GM18873 (cell line): ENCODE data around the gene PEF1.
"Not testable (repeated sequence)": the region's sequence is repeated elsewhere in the genome, so short reads cannot be mapped to it uniquely, and the experiment has no call there.

Experiments used
- ATAC-seq: cut with Tn5 transposase; IDR thresholded peaks from one replicate; pipeline ENCODE4 v1.9.1; 2021; ENCODE audit warnings: mild to moderate bottlenecking, moderate library complexity, moderate number of reproducible peaks; ENCODE audit not compliant: unreplicated experiment, low FRiP score

The PEF1 gene

DNA sequence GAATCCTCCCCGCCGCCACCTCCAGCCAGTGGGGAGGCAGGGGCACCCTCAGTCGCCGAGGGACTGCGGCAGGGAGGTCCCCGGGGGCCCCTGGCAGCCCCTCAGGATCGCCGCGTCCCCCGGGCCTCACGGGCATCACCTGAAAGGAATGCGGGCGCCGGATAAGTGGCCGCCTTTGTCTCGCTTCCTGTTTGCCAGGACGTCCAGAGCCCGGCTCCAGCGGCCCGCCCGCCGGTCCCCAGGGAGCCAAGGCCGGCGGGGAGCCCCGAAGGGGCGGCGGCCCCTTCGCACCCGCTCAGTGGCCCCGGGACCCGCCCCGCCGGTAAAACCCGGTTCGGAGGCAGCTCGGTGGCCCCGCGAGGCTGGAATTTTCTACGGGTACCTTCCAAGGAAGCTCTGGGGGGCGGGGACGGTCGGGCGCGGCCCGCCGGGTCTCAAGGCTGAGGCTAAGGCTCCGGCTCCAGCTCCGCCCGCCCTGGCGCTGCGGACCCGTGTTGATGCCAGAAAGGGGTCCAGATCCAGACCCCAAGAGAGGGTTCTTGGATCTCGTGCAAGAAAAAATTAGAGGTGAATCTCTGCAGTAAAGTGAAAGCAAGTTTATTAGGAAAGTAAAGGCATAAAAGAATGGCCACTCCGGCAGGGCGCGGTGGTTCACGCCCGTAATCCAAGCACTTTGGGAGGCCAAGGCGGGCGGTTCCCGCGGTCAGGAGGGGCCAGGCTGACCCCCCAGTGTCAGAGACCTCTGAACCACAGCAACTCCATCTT, 55.7 kb downstream of the PEF1 start:
- no peak for ATAC-seq

DNA sequence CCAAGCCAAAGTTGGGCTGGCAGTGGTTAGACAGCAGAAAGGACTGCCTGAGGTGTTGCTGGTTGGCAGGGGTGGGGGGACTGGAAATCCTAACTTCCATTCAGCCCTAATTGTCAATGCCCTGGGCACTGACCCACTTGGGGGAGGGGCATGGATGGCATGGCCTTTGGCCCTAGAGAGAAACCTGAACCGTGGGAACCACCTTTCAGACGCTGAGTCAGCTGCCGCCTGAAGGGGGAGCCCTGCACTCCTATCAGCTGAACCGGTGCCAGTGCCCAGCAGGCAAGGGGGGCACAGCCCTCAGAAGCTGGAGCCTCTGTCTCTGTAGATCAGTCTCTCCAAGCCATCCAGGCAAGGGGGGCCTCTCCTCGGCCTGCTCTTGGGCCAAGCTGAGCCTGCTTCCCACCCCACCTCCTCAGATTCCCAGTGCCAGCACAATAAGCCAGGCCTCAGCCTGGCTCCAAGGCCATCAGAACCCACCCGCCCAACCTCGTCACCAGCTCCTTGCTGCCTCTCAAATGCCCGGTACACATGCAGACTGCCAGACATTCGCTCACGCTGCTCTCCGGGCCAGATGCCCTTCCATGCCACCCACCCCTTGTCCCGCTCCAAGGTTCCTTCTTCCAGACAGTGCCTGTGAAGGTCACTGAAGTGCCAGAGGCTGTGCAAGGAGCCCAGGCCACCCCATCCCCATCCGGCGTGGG, 56.8 kb downstream of the PEF1 start:
- no peak for ATAC-seq

DNA sequence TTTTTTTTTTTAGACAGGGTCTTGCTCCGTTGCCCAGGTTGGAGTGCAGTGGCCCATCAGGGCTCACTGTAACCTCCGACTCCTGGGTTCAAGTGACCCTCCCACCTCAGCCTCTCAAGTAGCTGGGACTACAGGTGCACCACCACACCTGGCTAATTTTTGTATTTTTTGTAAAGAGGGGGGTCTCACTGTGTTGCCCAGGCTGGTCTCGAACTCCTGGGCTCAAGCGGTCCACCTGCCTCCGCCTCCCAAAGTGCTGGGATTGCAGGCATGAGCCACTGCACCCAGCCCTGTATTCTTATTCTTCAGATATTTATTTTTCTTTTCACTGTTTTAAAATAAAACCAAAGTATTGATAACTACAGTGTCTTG, 57.4 kb downstream of the PEF1 start:
- ATAC-seq = not testable (repeated sequence)

DNA sequence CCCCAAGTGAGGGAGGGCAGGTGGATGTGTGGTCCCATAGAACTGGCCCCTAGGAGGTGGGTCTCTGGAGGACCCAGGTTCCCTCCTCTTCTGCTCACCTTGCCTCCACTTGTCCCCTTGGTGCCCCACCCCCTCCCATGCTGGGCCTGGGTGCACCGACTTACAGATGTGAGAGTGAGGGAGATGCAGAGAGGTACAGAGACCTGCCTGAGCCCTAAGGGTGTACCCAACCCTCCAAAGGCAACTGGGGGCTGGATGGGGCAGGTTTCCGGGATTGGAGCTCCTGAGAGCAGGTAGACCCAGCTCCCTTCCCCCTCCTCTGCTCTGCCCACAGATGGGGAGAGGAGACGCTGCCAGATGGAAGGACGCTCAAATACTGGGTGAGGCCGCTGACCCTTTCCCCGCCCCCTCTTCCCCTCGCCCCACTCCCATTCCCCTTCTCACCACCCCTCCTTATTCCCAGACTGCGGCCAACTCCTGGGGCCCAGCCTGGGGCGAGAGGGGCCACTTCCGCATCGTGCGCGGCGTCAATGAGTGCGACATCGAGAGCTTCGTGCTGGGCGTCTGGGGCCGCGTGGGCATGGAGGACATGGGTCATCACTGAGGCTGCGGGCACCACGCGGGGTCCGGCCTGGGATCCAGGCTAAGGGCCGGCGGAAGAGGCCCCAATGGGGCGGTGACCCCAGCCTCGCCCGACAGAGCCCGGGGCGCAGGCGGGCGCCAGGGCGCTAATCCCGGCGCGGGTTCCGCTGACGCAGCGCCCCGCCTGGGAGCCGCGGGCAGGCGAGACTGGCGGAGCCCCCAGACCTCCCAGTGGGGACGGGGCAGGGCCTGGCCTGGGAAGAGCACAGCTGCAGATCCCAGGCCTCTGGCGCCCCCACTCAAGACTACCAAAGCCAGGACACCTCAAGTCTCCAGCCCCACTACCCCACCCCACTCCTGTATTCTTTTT, 58.0 kb downstream of the PEF1 start:
- no peak for ATAC-seq

DNA sequence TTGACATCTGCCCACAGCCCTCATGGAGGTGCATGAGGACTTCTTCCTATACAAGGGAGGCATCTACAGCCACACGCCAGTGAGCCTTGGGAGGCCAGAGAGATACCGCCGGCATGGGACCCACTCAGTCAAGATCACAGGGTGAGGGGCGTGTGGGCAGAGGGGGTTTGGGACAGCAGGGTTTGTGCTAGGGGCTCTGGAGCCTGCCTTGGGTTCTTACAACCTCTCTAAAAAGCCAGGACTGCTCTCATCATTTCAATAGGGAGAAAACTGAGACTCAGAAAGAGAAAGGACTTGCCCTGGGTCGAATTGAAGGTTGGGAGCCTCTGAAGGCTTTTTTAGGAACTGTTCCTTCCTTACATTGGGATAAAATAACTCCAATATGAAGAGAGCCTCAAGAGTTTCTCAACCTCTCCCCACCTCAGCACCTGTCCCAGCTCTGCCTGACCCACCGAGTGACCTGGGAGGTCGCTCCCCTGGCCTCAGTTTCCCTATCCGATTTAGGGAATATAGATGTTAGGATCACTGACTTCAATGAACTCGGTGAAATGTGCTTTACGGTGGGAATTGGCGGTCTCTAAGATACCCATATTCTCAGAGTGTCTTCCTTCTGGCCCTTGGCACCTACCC, 58.8 kb downstream of the PEF1 start:
- ATAC-seq = no peak

DNA sequence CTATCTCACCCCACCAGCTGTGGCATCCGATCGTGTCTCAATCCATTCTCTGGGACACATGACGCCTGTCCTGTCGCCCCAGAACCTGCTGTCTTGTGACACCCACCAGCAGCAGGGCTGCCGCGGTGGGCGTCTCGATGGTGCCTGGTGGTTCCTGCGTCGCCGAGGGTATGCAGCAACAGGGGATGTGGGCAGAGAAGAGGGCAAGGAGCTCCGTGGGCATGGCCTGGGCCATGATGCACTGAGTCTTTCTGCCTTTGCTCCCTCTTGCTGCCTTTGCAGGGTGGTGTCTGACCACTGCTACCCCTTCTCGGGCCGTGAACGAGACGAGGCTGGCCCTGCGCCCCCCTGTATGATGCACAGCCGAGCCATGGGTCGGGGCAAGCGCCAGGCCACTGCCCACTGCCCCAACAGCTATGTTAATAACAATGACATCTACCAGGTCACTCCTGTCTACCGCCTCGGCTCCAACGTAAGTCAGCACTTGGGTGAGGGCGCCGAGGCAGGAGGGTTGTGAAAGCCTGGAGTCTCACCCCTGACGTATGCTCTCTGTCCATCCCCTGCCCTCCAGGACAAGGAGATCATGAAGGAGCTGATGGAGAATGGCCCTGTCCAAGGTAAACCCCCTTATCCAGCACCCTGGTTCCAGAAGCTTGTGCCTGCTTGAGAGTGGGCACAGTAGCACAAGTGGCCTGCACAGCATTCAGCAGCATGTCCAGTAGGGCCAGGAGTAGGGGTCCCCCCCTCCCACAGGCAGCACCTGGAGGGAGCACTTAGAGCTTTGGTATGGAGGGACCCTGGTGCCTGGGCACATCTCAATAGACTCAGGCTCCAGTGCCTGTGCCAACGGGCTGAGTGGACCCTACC, 59.6 kb downstream of the PEF1 start:
- ATAC-seq = no peak

DNA sequence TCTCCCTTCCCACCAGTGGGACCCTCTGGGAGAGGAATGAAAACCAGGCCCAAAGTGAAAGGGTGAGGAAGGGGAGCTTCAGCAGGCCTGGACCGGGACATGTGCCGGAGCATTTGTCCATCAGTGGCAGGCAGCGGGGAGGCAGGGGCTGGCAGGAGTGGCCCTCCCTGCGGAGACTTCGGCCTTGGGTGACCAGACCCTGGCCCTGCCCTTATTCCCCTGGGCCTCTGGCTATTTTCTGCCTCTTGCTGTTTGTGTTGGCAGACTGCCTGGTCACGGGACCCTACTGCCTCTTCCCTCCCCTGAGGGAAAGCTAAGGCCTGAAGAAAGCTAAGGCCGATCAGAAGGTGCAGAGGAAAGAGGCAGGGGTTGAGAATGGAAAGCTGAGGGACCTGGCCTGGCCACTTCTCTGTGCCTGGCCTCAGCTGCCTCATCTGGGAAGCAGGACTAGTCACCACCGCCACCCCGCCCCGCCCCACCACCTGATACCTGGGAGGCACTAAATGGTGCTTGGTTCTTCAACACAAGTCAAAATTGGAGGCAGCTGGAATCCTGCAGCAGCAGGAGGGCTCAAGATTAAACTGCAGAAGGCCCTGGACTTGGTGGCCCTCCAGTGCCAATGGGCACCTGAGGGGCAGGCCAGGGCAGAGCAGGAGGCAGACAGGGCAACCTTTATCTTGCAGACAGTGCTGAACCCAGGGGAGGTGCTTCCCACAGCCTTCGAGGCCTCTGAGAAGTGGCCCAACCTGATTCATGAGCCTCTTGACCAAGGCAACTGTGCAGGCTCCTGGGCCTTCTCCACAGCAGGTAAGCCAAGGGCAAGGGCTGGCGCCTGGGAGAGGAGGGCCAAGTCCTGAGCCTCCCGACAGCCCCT, 60.4 kb downstream of the PEF1 start:
- no peak for ATAC-seq

DNA sequence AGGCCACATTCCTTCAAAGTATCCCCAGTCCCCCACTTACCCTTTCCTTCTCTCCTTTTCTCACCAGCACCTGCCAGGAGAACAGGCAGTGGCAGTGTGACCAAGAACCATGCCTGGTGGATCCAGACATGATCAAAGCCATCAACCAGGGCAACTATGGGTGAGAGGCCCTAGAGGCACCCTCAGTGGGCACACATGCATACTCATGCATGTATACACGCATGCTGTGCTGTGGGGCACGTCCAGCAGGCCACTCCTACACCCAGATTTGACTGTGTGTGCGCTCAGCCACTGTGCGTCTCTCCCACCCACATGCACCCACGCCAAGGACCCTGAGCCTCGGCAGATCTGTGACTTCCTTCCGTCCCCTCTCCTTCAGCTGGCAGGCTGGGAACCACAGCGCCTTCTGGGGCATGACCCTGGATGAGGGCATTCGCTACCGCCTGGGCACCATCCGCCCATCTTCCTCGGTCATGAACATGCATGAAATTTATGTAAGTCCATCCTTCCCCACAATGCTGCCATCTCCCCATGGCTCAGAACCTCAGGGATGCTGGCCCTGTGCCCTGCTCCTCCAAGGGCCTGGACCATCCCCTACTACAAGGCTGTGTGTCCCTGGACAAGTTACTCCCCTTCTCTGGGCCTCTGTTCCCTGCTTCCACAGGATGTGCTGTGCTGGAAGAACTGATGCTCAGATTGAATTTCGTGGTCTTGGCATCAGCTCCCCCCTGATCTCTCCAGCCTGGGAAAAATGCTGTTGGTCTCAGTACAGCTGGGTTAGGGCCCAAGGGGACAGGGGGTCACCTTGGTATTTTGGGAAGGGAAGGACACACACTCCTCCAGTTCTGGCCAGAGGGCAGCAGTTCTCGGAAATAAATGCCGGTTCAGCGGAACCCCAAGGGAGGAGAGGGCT, 61.3 kb downstream of the PEF1 start:
- no peak for ATAC-seq

DNA sequence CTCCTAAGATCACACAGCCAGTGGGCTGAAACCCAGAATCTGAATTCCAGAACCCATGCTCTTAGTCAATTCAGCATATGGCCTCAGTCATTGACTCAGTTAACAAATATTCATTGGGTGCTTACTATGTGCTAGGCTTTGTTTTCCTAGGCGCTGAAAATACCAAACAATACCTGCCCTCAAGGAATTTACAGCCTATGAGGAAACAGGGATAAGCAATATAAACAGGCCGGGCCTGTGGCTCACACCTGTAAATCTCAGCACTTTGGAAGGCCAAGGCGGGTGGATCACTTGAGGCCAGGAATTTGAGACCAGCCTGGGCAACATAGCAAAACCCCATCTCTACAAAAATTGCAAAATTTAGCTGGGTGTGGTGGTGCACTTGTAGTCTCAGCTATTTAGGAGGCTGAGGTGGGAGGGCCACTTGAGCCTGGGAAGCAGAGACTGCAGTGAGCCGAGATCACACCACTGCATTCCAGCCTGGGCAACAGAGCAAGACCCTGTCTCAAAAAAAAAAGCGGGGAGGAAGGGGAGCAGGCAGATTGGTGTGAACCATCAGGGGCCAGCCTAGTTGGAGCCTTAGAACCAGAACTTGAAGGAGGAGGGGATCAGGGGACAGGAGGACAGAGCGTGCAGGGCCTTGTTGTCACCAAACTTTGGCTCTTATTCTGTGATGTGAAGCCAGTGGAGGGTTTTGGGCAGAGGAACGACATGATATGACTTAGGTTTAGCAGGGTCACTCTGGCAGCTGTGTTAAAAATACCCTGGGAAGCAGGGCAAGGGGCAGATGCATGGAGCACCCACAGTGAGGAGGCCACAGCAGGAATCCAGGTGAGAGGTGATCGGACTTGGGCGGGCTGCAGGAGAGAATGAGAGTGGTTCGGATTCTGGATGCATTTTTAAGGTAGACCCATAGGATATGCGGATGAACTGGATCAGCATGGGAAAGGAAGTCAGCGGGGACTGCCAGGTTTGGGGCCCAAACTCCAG, 62.6 kb downstream of the PEF1 start:
- no peak for ATAC-seq

DNA sequence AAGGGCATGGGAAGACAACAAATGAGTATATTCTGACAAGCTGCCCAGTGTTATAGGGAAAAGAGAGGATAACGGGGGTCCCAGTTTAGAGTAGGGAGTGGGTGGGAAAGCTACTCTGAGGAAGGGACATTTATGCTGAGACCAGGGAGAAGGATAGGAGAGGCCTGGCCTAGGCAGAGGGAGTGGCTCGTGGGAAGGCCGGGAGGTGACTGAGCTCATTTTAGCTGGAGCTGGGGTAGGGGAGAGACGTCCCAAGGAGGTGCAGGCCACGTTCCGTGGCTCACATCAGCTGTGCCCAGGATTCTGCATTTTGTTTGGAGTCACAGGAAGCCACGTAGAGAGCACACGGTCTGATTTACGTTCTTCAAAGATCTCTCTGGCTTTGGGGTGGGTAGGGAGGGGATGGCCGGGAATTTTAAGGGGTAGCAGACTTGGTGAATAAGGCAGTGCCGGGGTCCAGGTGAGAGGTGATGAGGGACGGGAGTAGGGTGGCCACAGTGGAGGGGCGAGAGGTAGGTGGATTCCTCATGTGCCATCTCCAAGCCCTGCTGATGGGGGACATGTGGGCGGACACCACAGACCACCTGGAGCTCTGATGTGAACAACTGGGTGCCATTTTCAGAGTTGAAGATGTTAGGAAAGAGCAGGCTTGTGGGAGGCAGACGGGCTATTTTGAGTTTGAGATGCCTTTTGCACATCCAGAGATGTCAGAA, 63.6 kb downstream of the PEF1 start:
- ATAC-seq = no peak

DNA sequence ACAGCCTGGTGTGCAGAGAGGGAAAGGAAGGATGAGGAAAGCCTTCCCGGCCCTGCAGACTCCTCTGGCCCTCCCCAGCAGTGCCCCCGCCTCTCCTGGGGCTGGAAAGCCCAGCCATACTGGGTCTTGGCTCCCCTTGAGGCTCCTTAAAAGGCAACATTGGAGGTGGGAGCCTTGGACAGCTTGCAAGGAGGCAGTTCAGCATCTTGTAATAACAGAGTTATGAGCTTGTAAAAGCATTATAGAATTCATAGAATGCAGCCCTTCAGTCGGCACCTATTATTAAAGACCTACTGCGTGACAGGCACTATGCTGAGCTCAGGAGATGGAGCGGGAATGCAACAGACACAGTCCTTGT, 64.2 kb downstream of the PEF1 start:
- no peak for ATAC-seq
